GM18508 (cell line): ENCODE measurements around the gene ARRDC3.
"Not testable (repeated sequence)": the region's sequence is repeated elsewhere in the genome, so short reads cannot be mapped to it uniquely, and the experiment has no call there.

ENCODE experiments used
- ATAC-seq: cut with Tn5 transposase; IDR thresholded peaks from one replicate; pipeline ENCODE4 v1.9.1; 2021; ENCODE audit warnings: moderate number of reproducible peaks; ENCODE audit not compliant: insufficient read depth, unreplicated experiment

Gene ARRDC3

GRCh38 chr5:91385596-91385995 lies 2.5 kb upstream of the ARRDC3 start:
- ATAC-seq, result not testable (repeated sequence)

GRCh38 chr5:91384671-91385430 lies 1.7 kb upstream of the ARRDC3 start:
- ATAC-seq, result no peak

GRCh38 chr5:91383956-91384300 lies 811 bp upstream of the ARRDC3 start:
- no peak for ATAC-seq

- no peak for ATAC-seq
Observed at GRCh38 chr5:91382530-91383026, 539 bp downstream of the ARRDC3 start.

- ATAC-seq, result no peak
Observed at GRCh38 chr5:91381774-91382359, 1.2 kb downstream of the ARRDC3 start.

GRCh38 chr5:91381239-91381773 lies 1.8 kb downstream of the ARRDC3 start:
- ATAC-seq, result no peak

GRCh38 chr5:91380491-91381238 lies 2.5 kb downstream of the ARRDC3 start:
- ATAC-seq, result peak; percentile 27

GRCh38 chr5:91379914-91380490 lies 3.1 kb downstream of the ARRDC3 start:
- peak; percentile 30 for ATAC-seq

GRCh38 chr5:91379246-91379913 lies 3.7 kb downstream of the ARRDC3 start:
- ATAC-seq, result no peak

- no peak for ATAC-seq
Observed at GRCh38 chr5:91378752-91379211, 4.3 kb downstream of the ARRDC3 start.

GRCh38 chr5:91374893-91375520 lies 8.1 kb downstream of the ARRDC3 start:
- no peak for ATAC-seq

GRCh38 chr5:91373600-91373999 lies 9.5 kb downstream of the ARRDC3 start:
- ATAC-seq, result no peak

GRCh38 chr5:91373006-91373405 lies 10.1 kb downstream of the ARRDC3 start:
- no peak for ATAC-seq

GRCh38 chr5:91369480-91369879 lies 13.6 kb downstream of the ARRDC3 start:
- no peak for ATAC-seq

- ATAC-seq, result no peak
Observed at GRCh38 chr5:91367908-91368648, 15.0 kb downstream of the ARRDC3 start.

- no peak for ATAC-seq
Observed at GRCh38 chr5:91367344-91367743, 15.8 kb downstream of the ARRDC3 start.

GRCh38 chr5:91366551-91366950 lies 16.6 kb downstream of the ARRDC3 start:
- no peak for ATAC-seq

GRCh38 chr5:91365498-91365897 lies 17.6 kb downstream of the ARRDC3 start:
- no peak for ATAC-seq

GRCh38 chr5:91362935-91363334 lies 20.2 kb downstream of the ARRDC3 start:
- no peak for ATAC-seq
